Colonic mucosa (tissue), 4 donors: ENCODE results near the gene DMTF1. TPM values are rescaled to one million over a fixed set of nuclear protein-coding genes. Genes with fewer than 3 reads are reported as not detected.
"Not testable (repeated sequence)": the region's sequence is repeated elsewhere in the genome, so short reads cannot be mapped to it uniquely, and the experiment has no call there.

Source experiments
- DNase-seq: peaks from one replicate; pipeline ENCODE4 v3.0.0-alpha.2; 2020
- H3K27ac ChIP-seq: fragments of 200-600 bp; one replicate; pipeline ENCODE4 v1.8.0; 2021
- H3K27me3 ChIP-seq: fragments of 200-600 bp; one replicate; pipeline ENCODE4 v1.8.0; 2021
- H3K36me3 ChIP-seq: fragments of 200-600 bp; one replicate; pipeline ENCODE4 v1.8.0; 2021
- H3K4me1 ChIP-seq: fragments of 200-600 bp; one replicate; pipeline ENCODE4 v1.8.0; 2021; ENCODE audit warnings: mild to moderate bottlenecking
- H3K4me3 ChIP-seq: fragments of 200-600 bp; one replicate; pipeline ENCODE4 v1.8.0; 2021
- H3K9ac ChIP-seq, 2 donors: one replicate each; pipeline ENCODE4 v1.7.0; 2013; ENCODE audit warnings: control low read depth in 2 of 2, low read depth in 2 of 2, low read length in 2 of 2
- H3K9me3 ChIP-seq: fragments of 200-600 bp; one replicate; pipeline ENCODE4 v1.8.0; 2021
- intact Hi-C: fragments of 100-400 bp; cut with DNase I; formaldehyde crosslinking; loops from one replicate; pipeline ENCODE4 v1.14.1; 2022
- total RNA-seq, 2 donors: library from RNA; stranded (reverse); fragmentation: NEBNext Ultra II Directional in 1 of 2; extraction: Animal tissue kit (Norgen Biotek cat#: 25700) in 1 of 2; gene quantifications; one replicate each; pipeline ENCODE4 v1.2.1, GENCODE V29; 2021
- TF ChIP-seq, protein P1 (sequence below): fragments of 200-600 bp; IDR thresholded peaks from one replicate; pipeline ENCODE4 v1.8.0; 2022; ENCODE audit warnings: antibody characterized with exemption, mild to moderate bottlenecking
- donor health status: healthy.
- donor health status: DM: no; HTN: no; CAD: no.
- donor health status: DM: no; HTN: no; CAD: no.

Gene DMTF1
- total RNA-seq, 2 donors from 2014 or later: 44.4 to 66.0 TPM

DNA sequence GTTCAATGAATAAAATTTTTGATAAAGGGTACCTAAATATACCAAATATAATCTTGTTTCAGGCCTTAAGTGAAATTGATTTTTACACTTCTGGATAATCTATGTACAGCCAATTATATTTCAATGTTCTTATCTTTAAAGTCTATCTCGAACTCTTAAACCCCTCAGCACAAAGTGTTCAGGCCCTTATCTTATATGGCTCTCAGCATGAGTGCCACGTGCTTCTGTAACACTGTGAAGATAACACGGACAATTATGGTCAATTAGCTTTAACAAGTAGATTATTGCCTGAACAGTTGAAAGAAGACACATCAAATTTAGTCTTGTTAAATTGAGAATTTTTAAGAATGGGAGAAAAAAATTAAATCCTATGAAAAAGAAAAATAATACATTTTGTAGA, 40.4 kb upstream of the DMTF1 start:
- Histone ChIP-seq H3K9ac (no peak overlapping the region), H3K4me1 (no peaks in the 10 kb centered on the region), H3K27ac (no peak overlapping the region), H3K27me3 (no peaks in the 10 kb centered on the region), H3K36me3 (no peaks in the 10 kb centered on the region), H3K4me3 (no peak overlapping the region), H3K9me3 (no peaks in the 10 kb centered on the region)
- intact Hi-C loops: no loop called here
- TF ChIP-seq, protein P1, sequence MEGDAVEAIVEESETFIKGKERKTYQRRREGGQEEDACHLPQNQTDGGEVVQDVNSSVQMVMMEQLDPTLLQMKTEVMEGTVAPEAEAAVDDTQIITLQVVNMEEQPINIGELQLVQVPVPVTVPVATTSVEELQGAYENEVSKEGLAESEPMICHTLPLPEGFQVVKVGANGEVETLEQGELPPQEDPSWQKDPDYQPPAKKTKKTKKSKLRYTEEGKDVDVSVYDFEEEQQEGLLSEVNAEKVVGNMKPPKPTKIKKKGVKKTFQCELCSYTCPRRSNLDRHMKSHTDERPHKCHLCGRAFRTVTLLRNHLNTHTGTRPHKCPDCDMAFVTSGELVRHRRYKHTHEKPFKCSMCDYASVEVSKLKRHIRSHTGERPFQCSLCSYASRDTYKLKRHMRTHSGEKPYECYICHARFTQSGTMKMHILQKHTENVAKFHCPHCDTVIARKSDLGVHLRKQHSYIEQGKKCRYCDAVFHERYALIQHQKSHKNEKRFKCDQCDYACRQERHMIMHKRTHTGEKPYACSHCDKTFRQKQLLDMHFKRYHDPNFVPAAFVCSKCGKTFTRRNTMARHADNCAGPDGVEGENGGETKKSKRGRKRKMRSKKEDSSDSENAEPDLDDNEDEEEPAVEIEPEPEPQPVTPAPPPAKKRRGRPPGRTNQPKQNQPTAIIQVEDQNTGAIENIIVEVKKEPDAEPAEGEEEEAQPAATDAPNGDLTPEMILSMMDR: no peak
- DNase-seq: no peak

GRCh38 chr7:87113077-87113476, 39.2 kb upstream of the DMTF1 start:
- Histone ChIP-seq H3K27ac (no peak overlapping the region), H3K4me3 (no peak overlapping the region), H3K9ac (no peak overlapping the region), H3K36me3 (no peaks in the 10 kb centered on the region), H3K4me1 (no peaks in the 10 kb centered on the region), H3K9me3 (no peaks in the 10 kb centered on the region), H3K27me3 (no peaks in the 10 kb centered on the region)
- no peak for DNase-seq
- intact Hi-C loops: no loop called here
- TF ChIP-seq, protein P1: no peak

DNA sequence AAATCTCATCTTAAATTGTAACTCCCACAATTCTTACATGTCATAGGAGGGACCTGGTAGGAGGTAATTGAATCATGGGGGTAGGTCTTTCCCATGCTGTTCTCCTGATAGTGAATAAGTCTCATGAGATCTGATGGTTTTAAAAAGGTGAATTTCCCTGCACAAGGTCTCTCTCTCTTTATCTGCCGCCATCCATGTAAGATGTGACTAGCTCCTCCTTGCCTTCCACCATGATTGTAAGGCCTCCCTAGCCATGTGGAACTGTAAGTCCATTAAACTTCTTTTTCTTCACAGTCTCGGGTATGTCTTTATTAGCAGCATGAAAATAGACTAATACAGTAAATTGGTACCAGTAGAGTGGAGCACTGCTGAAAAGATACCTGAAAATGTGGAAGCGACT, 38.3 kb upstream of the DMTF1 start:
- H3K4me3 ChIP-seq, H3K27me3 ChIP-seq, H3K9ac ChIP-seq, intact Hi-C loops, H3K36me3 ChIP-seq, DNase-seq, H3K27ac ChIP-seq, H3K4me1 ChIP-seq, H3K9me3 ChIP-seq: not testable (repeated sequence)

DNA sequence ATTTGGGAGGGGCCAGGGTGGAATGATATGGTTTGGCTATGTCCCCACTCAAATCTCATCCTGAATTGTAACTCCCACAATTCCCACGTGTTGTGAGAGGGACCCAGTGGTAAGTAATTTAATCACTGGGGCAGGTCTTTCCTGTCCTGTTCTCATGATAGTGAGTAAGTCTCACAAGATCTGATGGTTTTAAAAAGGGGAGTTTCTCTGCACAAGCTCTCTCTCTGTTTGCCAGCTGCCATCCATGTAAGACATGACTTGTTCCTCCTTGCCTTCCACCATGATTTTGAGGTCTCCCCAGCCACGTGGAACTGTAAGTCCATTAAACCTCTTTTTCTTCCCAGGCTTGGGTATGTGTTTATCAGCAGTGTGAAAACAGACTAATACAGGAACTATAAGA, 36.5 kb upstream of the DMTF1 start:
- H3K9ac ChIP-seq, H3K4me1 ChIP-seq, H3K27ac ChIP-seq, intact Hi-C loops, H3K4me3 ChIP-seq, H3K36me3 ChIP-seq, H3K9me3 ChIP-seq, H3K27me3 ChIP-seq, DNase-seq: not testable (repeated sequence)

- intact Hi-C loops: no loop called here
- no peaks in the 10 kb centered on the region for H3K4me1 ChIP-seq
- no peaks in the 10 kb centered on the region for H3K9me3 ChIP-seq
- H3K27ac ChIP-seq: no peak overlapping the region
- TF ChIP-seq, protein P1: no peak
- no peak for DNase-seq
- H3K27me3 ChIP-seq: no peaks in the 10 kb centered on the region
- no peak overlapping the region for H3K4me3 ChIP-seq
- H3K9ac ChIP-seq: no peak overlapping the region
- H3K36me3 ChIP-seq: no peaks in the 10 kb centered on the region
Observed at GRCh38 chr7:87116315-87116714, 35.9 kb upstream of the DMTF1 start.

- Histone ChIP-seq H3K27ac (no peak overlapping the region), H3K9me3 (no peaks in the 10 kb centered on the region), H3K4me1 (no peaks in the 10 kb centered on the region), H3K36me3 (no peaks in the 10 kb centered on the region), H3K9ac (no peak overlapping the region), H3K4me3 (no peak overlapping the region), H3K27me3 (no peaks in the 10 kb centered on the region)
- intact Hi-C loops: no loop called here
- TF ChIP-seq, protein P1: no peak
- DNase-seq: no peak
Observed at GRCh38 chr7:87119581-87119980, 32.7 kb upstream of the DMTF1 start.

- no peak overlapping the region for H3K4me3 ChIP-seq
- intact Hi-C loops: no loop called here
- no peak for DNase-seq
Observed at GRCh38 chr7:87123105-87123504, 29.1 kb upstream of the DMTF1 start.

More at GRCh38 chr7:87123105-87123504, 29.1 kb upstream of the DMTF1 start:
- Histone ChIP-seq H3K27ac (no peak overlapping the region), H3K36me3 (no peaks in the 10 kb centered on the region), H3K27me3 (no peaks in the 10 kb centered on the region), H3K4me1 (no peaks in the 10 kb centered on the region), H3K9ac (no peak overlapping the region), H3K9me3 (no peaks in the 10 kb centered on the region)
- TF ChIP-seq, protein P1: no peak
